Activated T-cell treated with anti-CD3 and anti-CD28 coated beads, Interleukin-2, amount 50 U/mL, for 1 hour (primary cell): ENCODE data around the gene ZNF653.
"Not testable (repeated sequence)": the region's sequence is repeated elsewhere in the genome, so short reads cannot be mapped to it uniquely, and the experiment has no call there.

Experiments
- DNase-seq: peaks from one replicate; pipeline ENCODE4 v3.0.0-alpha.2; 2020

The ZNF653 gene

GRCh38 chr19:11453468-11454341 is 51.9 kb downstream of the ZNF653 start:
- no peak for DNase-seq

GRCh38 chr19:11452620-11453310 is 52.9 kb downstream of the ZNF653 start:
- no peak for DNase-seq

GRCh38 chr19:11451871-11452619 is 53.6 kb downstream of the ZNF653 start:
- DNase-seq, result no peak

GRCh38 chr19:11451327-11451870 is 54.2 kb downstream of the ZNF653 start:
- DNase-seq, result no peak

- DNase-seq, result no peak
Observed at GRCh38 chr19:11450570-11451326, 54.9 kb downstream of the ZNF653 start.

GRCh38 chr19:11448923-11449554 is 56.6 kb downstream of the ZNF653 start:
- no peak for DNase-seq

- DNase-seq, result no peak
Observed at GRCh38 chr19:11448410-11448809, 57.2 kb downstream of the ZNF653 start.

- DNase-seq, result no peak
Observed at GRCh38 chr19:11447347-11448262, 58.0 kb downstream of the ZNF653 start.

- DNase-seq, result peak; percentile 61
Observed at GRCh38 chr19:11446652-11447301, 58.9 kb downstream of the ZNF653 start.

- no peak for DNase-seq
Observed at GRCh38 chr19:11446271-11446651, 59.4 kb downstream of the ZNF653 start.

GRCh38 chr19:11445141-11445540 is 60.5 kb downstream of the ZNF653 start:
- no peak for DNase-seq

- no peak for DNase-seq
Observed at GRCh38 chr19:11444059-11444458, 61.6 kb downstream of the ZNF653 start.

- DNase-seq, result no peak
Observed at GRCh38 chr19:11437955-11438354, 67.7 kb downstream of the ZNF653 start.

- no peak for DNase-seq
Observed at GRCh38 chr19:11435833-11436313, 69.8 kb downstream of the ZNF653 start.

GRCh38 chr19:11435057-11435832 is 70.4 kb downstream of the ZNF653 start, which contains the start of the genes ODAD3 and PRKCSH:
ODAD3 (minus strand) TSS chr19:11435121; CDS start chr19:11435016, 105 bp downstream.
PRKCSH (plus strand) TSS chr19:11435635; CDS start chr19:11436118, 483 bp downstream.
- peak; percentile 95 for DNase-seq

GRCh38 chr19:11434703-11435056 is 71.0 kb downstream of the ZNF653 start:
- no peak for DNase-seq

GRCh38 chr19:11433526-11433925 is 72.1 kb downstream of the ZNF653 start:
- not testable (repeated sequence) for DNase-seq
